SU-DHL-6 (cell line): ENCODE measurements around the gene NSDHL.

ENCODE experiments used
- H2AFZ ChIP-seq: fragments of 200-600 bp; sonication (generic); 2 replicates; pipeline ENCODE4 v1.6.1; 2014; ENCODE audit warnings: low read depth, mild to moderate bottlenecking, moderate library complexity, mixed read lengths, antibody characterized with exemption, low read length; ENCODE audit not compliant: severe bottlenecking
- H3F3A ChIP-seq: fragments of 200-600 bp; shearing (Covaris generic); 2 replicates; pipeline ENCODE4 v1.6.0; 2016; ENCODE audit warnings: antibody characterized with exemption, mild to moderate bottlenecking; ENCODE audit not compliant: insufficient read depth
- H3K27ac ChIP-seq: fragments of 200-600 bp; sonication (generic); 2 replicates; pipeline ENCODE4 v1.5.1; 2016; ENCODE audit warnings: low read depth, mild to moderate bottlenecking, low read length, moderate library complexity, mixed read lengths
- H3K27me3 ChIP-seq: fragments of 200-600 bp; sonication (generic), shearing (Covaris generic); 2 replicates; pipeline ENCODE4 v1.6.0; 2014; ENCODE audit warnings: mild to moderate bottlenecking, low read length
- H3K36me3 ChIP-seq: fragments of 200-600 bp; sonication (generic); 2 replicates; pipeline ENCODE4 v1.6.1; 2014; ENCODE audit warnings: mild to moderate bottlenecking, low read length, mixed read lengths
- H3K4me2 ChIP-seq: fragments of 300-600, 200-600 bp; shearing (Covaris generic), sonication (generic); 2 replicates; pipeline ENCODE4 v1.6.0; 2014; ENCODE audit warnings: low read length, low read depth, mild to moderate bottlenecking; ENCODE audit not compliant: poor library complexity, severe bottlenecking
- H3K4me3 ChIP-seq: fragments of 200-600 bp; sonication (generic); 2 replicates; pipeline ENCODE4 v1.5.1; 2014; ENCODE audit warnings: antibody characterized with exemption, low read length, mild to moderate bottlenecking, mixed read lengths; ENCODE audit not compliant: insufficient read depth, poor library complexity, severe bottlenecking
- H3K79me2 ChIP-seq: fragments of 200-600 bp; sonication (generic); 2 replicates; pipeline ENCODE4 v1.6.1; 2014; ENCODE audit warnings: mild to moderate bottlenecking, low read length, moderate library complexity; ENCODE audit not compliant: insufficient read depth
- H3K9ac ChIP-seq: fragments of 200-600 bp; sonication (generic); 2 replicates; pipeline ENCODE4 v1.7.0; 2014; ENCODE audit warnings: mild to moderate bottlenecking, low read length
- H3K9me2 ChIP-seq: fragments of 200-600 bp; sonication (generic); replicated peaks from 2 replicates; pipeline ENCODE4 v1.6.1; 2014; ENCODE audit warnings: low read length; ENCODE audit not compliant: insufficient read depth
- H3K9me3 ChIP-seq: fragments of 200-600 bp; sonication (generic); 2 replicates; pipeline ENCODE4 v1.6.1; 2014; ENCODE audit warnings: low read length, mixed read lengths; ENCODE audit not compliant: insufficient read depth
- H4K20me1 ChIP-seq: fragments of 200-600 bp; sonication (generic); 2 replicates; pipeline ENCODE4 v1.6.1; 2014; ENCODE audit warnings: low read depth, mild to moderate bottlenecking, antibody characterized with exemption, low read length, moderate library complexity, mixed read lengths
- CTCF ChIP-seq: fragments of 200-600 bp; sonication (generic); IDR thresholded peaks from one replicate; pipeline ENCODE4 v1.5.1; 2017; ENCODE audit warnings: antibody characterized with exemption, mild to moderate bottlenecking, low read length, moderate library complexity; ENCODE audit not compliant: insufficient read depth, poor library complexity, severe bottlenecking
- EZH2phosphoT487 ChIP-seq: fragments of 200-600 bp; sonication (generic), shearing (Covaris generic); conservative IDR thresholded peaks from 2 replicates; pipeline ENCODE4 v1.6.1; 2018; ENCODE audit warnings: mild to moderate bottlenecking, antibody characterized with exemption, low read length, moderate library complexity, mixed read lengths

NSDHL gene

DNA sequence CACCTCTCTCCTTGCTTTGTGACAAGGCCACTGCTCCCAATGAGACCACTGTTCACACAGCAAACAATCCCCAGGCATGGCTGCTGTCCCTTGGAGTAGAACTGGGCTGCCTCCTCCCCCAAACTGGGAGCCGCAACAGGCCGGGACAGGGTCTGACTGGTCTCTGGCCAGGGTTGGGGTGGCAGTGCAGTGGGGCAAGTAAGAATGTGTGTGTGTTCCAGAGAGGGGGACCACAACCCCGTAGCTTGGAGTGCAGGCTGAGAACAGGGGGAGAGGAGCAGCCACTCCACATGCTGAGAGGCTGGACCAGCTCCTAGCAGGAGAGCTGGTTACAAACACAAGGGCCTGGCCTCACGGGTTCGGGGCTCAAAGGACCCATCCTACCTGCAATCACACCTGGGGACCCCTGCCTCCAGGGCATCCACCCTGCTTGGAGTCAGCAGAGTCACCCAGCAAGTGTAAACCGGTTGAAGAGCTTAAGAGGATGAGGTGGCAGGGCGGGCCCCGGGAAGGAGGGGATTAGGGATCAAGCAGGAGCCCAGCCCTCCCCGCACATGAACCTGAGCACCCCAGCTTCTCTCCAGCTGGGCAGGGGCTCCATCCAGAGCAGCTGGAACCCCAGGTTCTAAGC is 63.2 kb downstream of the NSDHL start:
- Histone ChIP-seq H3K4me2 (no peak overlapping the region), H3F3A (no peaks in the 10 kb centered on the region), H2AFZ (no peak overlapping the region)

GRCh38 chrX:152895121-152895520 is 64.3 kb downstream of the NSDHL start:
- Histone ChIP-seq H3K4me2 (no peak overlapping the region), H2AFZ (no peak overlapping the region), H3K27ac (no peak overlapping the region)

More for the DNA sequence above, 63.2 kb downstream of the NSDHL start:
- Histone ChIP-seq H3K4me3 (no peak overlapping the region), H3K9me2 (no peaks in the 10 kb centered on the region), H3K27me3 (no peaks in the 10 kb centered on the region), H3K9me3 (no peaks in the 10 kb centered on the region), H4K20me1 (no peaks in the 10 kb centered on the region), H3K79me2 (no peaks in the 10 kb centered on the region), H3K27ac (no peak overlapping the region), H3K9ac (no peak overlapping the region), H3K36me3 (no peaks in the 10 kb centered on the region)
- TF ChIP-seq EZH2phosphoT487 (no peak), CTCF (no peak)

DNA sequence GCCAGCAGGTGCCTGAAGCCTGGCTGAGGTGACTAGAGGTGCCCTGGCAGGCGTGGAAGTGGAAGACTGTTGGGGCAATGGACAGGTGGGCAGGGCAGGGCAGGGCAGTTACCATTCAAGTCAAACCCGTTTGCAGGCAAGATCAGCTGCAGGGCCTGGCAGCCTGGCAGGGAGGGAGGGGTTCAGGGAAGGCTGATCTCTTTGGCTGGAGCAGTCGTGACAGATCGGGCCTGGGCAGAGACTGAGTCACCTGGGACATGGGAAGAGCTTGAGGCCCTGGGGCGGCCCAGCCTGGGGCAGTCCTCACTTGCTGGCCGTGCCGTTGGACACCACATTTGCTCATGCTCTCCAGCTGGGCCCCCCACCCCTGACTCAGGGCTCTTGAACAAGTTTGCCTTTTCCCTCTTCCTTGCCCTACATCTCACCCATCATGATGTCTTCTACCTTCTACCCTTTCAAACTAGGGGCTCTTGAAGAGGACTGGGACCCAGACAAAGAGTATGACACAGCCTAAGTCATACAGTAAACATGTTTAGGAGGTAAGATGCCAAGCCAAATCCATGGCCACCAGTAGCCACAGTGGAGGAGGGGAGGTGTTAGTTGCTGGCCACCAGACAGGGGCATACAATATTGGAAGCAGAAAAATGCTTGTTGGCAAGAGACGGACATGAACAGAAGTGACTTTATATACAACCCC is 65.0 kb downstream of the NSDHL start:
- no peak overlapping the region for H3K4me2 ChIP-seq
- no peak overlapping the region for H3K9ac ChIP-seq
- TF ChIP-seq CTCF, result no peak
- no peak for TF ChIP-seq EZH2phosphoT487
- H3K79me2 ChIP-seq, result no peaks in the 10 kb centered on the region
- H3K36me3 ChIP-seq, result no peaks in the 10 kb centered on the region
- H4K20me1 ChIP-seq, result no peaks in the 10 kb centered on the region
- no peak overlapping the region for H3K27ac ChIP-seq
- no peaks in the 10 kb centered on the region for H3K27me3 ChIP-seq
- no peak overlapping the region for H3K4me3 ChIP-seq
- H3F3A ChIP-seq, result no peaks in the 10 kb centered on the region
- H3K9me3 ChIP-seq, result no peaks in the 10 kb centered on the region
- H2AFZ ChIP-seq, result no peak overlapping the region
- no peaks in the 10 kb centered on the region for H3K9me2 ChIP-seq

More at GRCh38 chrX:152895121-152895520, 64.3 kb downstream of the NSDHL start:
- H3K9ac ChIP-seq, result no peak overlapping the region
- no peak for TF ChIP-seq CTCF
- TF ChIP-seq EZH2phosphoT487, result no peak
- no peaks in the 10 kb centered on the region for H4K20me1 ChIP-seq
- no peaks in the 10 kb centered on the region for H3F3A ChIP-seq
- no peaks in the 10 kb centered on the region for H3K9me3 ChIP-seq
- no peaks in the 10 kb centered on the region for H3K9me2 ChIP-seq
- H3K36me3 ChIP-seq, result no peaks in the 10 kb centered on the region
- H3K27me3 ChIP-seq, result no peaks in the 10 kb centered on the region
- H3K4me3 ChIP-seq, result no peak overlapping the region
- H3K79me2 ChIP-seq, result no peaks in the 10 kb centered on the region
